Measurements from ENCODE around the gene CD47.

CD47 gene

DNA sequence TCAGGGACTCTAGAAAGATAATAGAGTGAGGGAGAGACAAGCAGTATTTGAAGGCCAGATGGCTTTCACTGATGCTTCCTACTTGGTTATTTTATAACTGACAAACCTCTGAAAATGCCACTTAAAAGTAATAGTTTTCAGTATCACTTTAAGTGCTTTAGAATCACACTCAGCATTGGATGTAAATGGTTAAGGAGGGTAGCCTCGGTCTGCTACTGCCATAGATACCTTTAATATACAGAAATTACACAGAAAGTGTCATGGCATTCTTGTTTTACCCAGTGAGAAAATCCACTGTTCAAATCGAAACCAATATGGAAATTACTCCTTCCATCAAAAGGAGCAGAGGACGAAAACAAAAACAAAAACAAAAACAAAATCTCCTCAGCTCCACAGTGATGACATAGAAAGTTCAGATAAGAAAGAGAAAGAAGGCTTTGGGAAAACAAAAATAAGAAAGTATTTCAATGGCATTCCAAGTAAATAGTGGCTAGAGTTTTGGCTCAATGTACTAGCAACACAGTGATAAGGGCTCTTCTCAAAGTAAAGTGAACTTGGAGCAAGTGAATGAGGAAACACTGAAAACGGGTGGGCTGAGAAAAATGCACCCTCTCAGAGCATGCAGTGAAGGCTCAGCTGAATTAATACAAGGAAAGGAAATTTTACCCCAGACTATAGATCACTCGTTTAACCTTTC lies 43.2 kb upstream of the CD47 start:
- TF ChIP-seq, protein P1, sequence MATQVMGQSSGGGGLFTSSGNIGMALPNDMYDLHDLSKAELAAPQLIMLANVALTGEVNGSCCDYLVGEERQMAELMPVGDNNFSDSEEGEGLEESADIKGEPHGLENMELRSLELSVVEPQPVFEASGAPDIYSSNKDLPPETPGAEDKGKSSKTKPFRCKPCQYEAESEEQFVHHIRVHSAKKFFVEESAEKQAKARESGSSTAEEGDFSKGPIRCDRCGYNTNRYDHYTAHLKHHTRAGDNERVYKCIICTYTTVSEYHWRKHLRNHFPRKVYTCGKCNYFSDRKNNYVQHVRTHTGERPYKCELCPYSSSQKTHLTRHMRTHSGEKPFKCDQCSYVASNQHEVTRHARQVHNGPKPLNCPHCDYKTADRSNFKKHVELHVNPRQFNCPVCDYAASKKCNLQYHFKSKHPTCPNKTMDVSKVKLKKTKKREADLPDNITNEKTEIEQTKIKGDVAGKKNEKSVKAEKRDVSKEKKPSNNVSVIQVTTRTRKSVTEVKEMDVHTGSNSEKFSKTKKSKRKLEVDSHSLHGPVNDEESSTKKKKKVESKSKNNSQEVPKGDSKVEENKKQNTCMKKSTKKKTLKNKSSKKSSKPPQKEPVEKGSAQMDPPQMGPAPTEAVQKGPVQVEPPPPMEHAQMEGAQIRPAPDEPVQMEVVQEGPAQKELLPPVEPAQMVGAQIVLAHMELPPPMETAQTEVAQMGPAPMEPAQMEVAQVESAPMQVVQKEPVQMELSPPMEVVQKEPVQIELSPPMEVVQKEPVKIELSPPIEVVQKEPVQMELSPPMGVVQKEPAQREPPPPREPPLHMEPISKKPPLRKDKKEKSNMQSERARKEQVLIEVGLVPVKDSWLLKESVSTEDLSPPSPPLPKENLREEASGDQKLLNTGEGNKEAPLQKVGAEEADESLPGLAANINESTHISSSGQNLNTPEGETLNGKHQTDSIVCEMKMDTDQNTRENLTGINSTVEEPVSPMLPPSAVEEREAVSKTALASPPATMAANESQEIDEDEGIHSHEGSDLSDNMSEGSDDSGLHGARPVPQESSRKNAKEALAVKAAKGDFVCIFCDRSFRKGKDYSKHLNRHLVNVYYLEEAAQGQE (IDR thresholded peaks at IDR 0.05; ENCODE audit: insufficient read depth in 1 of 2, low read depth in 2 of 2, low read length in 2 of 2), result no peak
- TF ChIP-seq SIN3A (IDR thresholded peaks at IDR 0.05; ENCODE audit: borderline replicate concordance, insufficient read depth, low read length), result no peak
- TF ChIP-seq POLR2AphosphoS5 (IDR thresholded peaks at IDR 0.05; ENCODE audit: low read depth, low read length), result no peak
- no peak for TF ChIP-seq TAF1 (IDR thresholded peaks at IDR 0.05; ENCODE audit: borderline replicate concordance, insufficient read depth, low read length)
- TF ChIP-seq FOXP2 (optimal IDR thresholded peaks at IDR 0.05; ENCODE audit: borderline replicate concordance, extremely low read depth, extremely low read length, insufficient read depth), result no peak

GRCh38 chr3:108133048-108133369 lies 42.2 kb upstream of the CD47 start:
- TF ChIP-seq, protein P1 (IDR thresholded peaks at IDR 0.05; ENCODE audit: insufficient read depth in 1 of 2, low read depth in 2 of 2, low read length in 2 of 2), result no peak
- TF ChIP-seq SIN3A (IDR thresholded peaks at IDR 0.05; ENCODE audit: borderline replicate concordance, insufficient read depth, low read length) (no peak), TAF1 (IDR thresholded peaks at IDR 0.05; ENCODE audit: borderline replicate concordance, insufficient read depth, low read length) (no peak), POLR2AphosphoS5 (IDR thresholded peaks at IDR 0.05; ENCODE audit: low read depth, low read length) (no peak), FOXP2 (optimal IDR thresholded peaks at IDR 0.05; ENCODE audit: borderline replicate concordance, extremely low read depth, extremely low read length, insufficient read depth) (no peak)

DNA sequence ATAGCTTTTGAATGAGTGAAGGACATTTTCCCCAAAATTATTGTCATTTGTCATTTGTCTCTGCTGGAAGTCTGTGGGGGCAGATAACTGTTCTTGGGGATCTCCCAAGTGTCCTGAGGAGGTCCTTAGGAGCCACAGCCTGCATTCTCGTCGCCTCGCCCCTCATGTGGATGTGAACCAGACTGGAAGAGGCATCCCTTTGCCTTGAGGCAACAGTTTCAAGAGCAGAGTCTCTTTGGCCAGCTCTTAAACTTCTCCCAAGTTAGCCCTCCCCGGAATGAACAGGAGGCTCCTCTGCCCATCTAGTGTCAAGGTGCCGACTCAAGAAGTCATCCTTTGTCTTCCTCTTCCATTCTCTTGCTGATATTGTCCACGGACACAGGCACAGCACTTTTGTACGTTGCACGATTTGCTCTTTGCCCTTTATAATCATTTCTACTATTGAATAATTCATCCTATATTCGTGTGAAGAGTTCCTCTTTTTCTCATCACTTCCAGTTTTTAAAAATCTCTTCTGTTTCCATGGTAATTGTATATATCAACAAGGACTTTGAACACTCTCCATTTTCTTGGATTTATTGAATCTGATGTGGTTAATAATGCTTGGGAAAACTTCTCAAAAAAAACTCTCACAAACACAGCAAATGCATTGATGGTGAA lies 40.8 kb upstream of the CD47 start:
- TF ChIP-seq, protein P1 (IDR thresholded peaks at IDR 0.05; ENCODE audit: insufficient read depth in 1 of 2, low read depth in 2 of 2, low read length in 2 of 2), result no peak
- TF ChIP-seq POLR2AphosphoS5 (IDR thresholded peaks at IDR 0.05; ENCODE audit: low read depth, low read length), result no peak

DNA sequence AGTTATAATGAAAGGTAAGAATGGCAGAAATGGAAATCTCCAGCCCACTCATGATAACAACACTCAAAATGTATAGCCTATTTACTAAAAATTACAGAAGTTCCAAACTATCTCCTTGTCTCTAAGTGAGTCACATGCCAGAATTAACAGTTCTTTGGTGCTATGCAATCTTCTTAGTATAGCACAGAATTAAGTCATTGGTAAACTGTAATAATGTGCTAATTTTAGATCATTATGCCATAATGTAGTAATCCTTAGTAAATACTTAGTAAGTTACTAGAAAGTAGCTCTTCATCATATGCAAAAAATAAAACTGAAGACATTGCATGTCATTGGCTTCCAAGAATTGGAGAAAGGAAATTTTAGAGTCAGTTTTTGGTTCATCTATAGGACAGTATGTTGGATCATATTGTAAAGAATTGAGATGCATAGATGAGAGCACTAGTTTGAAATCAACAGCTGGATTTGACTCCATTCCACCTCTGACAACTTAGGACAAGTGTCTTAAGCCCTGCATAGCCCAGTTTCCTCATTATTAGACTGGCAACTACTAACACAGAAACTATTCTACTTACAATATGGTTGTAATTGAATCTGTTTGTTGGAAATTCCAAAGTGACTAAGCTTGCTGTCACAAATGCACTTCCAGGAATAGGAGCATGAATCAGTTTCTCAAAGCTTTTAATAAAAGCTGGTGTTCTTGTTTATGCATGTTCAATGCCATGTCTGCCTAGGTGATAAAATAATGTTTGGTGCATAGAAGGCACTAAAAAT lies 40.1 kb upstream of the CD47 start:
- TF ChIP-seq FOXP2 (optimal IDR thresholded peaks at IDR 0.05; ENCODE audit: borderline replicate concordance, extremely low read depth, extremely low read length, insufficient read depth) (no peak), SIN3A (IDR thresholded peaks at IDR 0.05; ENCODE audit: borderline replicate concordance, insufficient read depth, low read length) (no peak), TAF1 (IDR thresholded peaks at IDR 0.05; ENCODE audit: borderline replicate concordance, insufficient read depth, low read length) (no peak), POLR2AphosphoS5 (IDR thresholded peaks at IDR 0.05; ENCODE audit: low read depth, low read length) (no peak)
- TF ChIP-seq, protein P1 (IDR thresholded peaks at IDR 0.05; ENCODE audit: insufficient read depth in 1 of 2, low read depth in 2 of 2, low read length in 2 of 2), result no peak
